H1 (cell line): Measurements from ENCODE around the gene ATP6V0D1. TPM values are rescaled to one million over a fixed set of nuclear protein-coding genes. Genes with fewer than 3 reads are reported as not detected.

Experiments used
- CTCF ChIA-PET: fragments of 300-600 bp; sonication (Branson Sonifier 250); formaldehyde crosslinking; loops from one replicate; lab custom pipeline; 2021; ENCODE audit not compliant: partially characterized antibody; lab: Charles Lee
- POLR2A ChIA-PET: fragments of 300-600 bp; sonication (Branson Sonifier 250); formaldehyde crosslinking; loops from one replicate; lab custom pipeline; 2021; ENCODE audit warnings: inconsistent platforms; ENCODE audit not compliant: partially characterized antibody; lab: Charles Lee
- DNase-seq, 2 experiments: peaks; one replicate each; pipeline versions ENCODE4 v3.0.0 to v3.0.0-alpha.2; 2010 to 2022; ENCODE audit warnings: low spot score in 2 of 2, low read depth in 1 of 2, mixed read lengths in 1 of 2
- FAIRE-seq: peaks from 2 replicates; lab custom pipeline; 2011; peaks lifted over from hg19 to GRCh38; lab: Jason Lieb, UNC
- H2AFZ ChIP-seq: 2 replicates; pipeline ENCODE4 v1.8.1; 2012; ENCODE audit warnings: low read length, inconsistent platforms
- H2AK5ac ChIP-seq: 2 replicates; pipeline ENCODE4 v1.6.1; 2013; ENCODE audit warnings: low read depth, low read length
- H2BK120ac ChIP-seq: replicated peaks from 2 replicates; pipeline ENCODE3; 2013; ENCODE audit warnings: low read depth, low read length, inconsistent platforms
- H2BK12ac ChIP-seq: 2 replicates; pipeline ENCODE4 v1.6.1; 2013; ENCODE audit warnings: low read depth, low read length
- H2BK15ac ChIP-seq: 2 replicates; pipeline ENCODE4 v1.6.1; 2013; ENCODE audit warnings: low read length
- H2BK20ac ChIP-seq: 2 replicates; pipeline ENCODE4 v1.6.1; 2013; ENCODE audit warnings: low read length
- H2BK5ac ChIP-seq: 2 replicates; pipeline ENCODE4 v1.6.1; 2013; ENCODE audit warnings: low read depth, low read length
- H3K14ac ChIP-seq: 2 replicates; pipeline ENCODE4 v1.6.1; 2013; ENCODE audit warnings: inconsistent platforms; ENCODE audit not compliant: insufficient read length
- H3K18ac ChIP-seq: 2 replicates; pipeline ENCODE4 v1.6.1; 2013; ENCODE audit warnings: low read length; ENCODE audit errors: extremely low read depth
- H3K23ac ChIP-seq: 2 replicates; pipeline ENCODE4 v1.6.1; 2013; ENCODE audit warnings: inconsistent platforms; ENCODE audit not compliant: insufficient read length
- H3K23me2 ChIP-seq: 2 replicates; pipeline ENCODE4 v1.6.1; 2013; ENCODE audit warnings: low read depth, low read length
- H3K27ac ChIP-seq: 2 replicates; pipeline ENCODE4 v1.6.1; 2011; ENCODE audit warnings: low read depth, low read length, inconsistent platforms
- H3K27me3 ChIP-seq, 4 experiments: replicated peaks in 1 of 4; 1 replicate in 1 of 4; 2 replicates in 3 of 4; pipeline versions ENCODE4 v1.6.1 to v1.8.1; 2011 to 2013; ENCODE audit warnings: low read length in 3 of 4, mild to moderate bottlenecking in 3 of 4, inconsistent platforms in 2 of 4, mixed read lengths in 2 of 4, moderate library complexity in 1 of 4; ENCODE audit not compliant: control insufficient read depth in 3 of 4, insufficient read depth in 3 of 4; ENCODE audit errors: extremely low read depth in 1 of 4
- H3K36me3 ChIP-seq, 4 experiments: 2 replicates each; pipeline versions ENCODE4 v1.6.1 to v1.8.1; 2011 to 2013; ENCODE audit warnings: mild to moderate bottlenecking in 4 of 4, low read length in 3 of 4, moderate library complexity in 2 of 4, control low read depth in 1 of 4, inconsistent platforms in 1 of 4; ENCODE audit not compliant: insufficient read depth in 4 of 4, control insufficient read depth in 2 of 4
- H3K4ac ChIP-seq: replicated peaks from 2 replicates; pipeline ENCODE3; 2013; ENCODE audit warnings: low read length, low read depth, mixed read lengths, inconsistent platforms; ENCODE audit not compliant: insufficient read length
- H3K4me1 ChIP-seq, 4 experiments: replicated peaks in 1 of 4; 1 replicate in 1 of 4; 2 replicates in 3 of 4; pipeline versions ENCODE4 v1.6.1 to v1.8.1; 2011 to 2013; ENCODE audit warnings: low read length in 3 of 4, inconsistent platforms in 2 of 4, mixed read lengths in 1 of 4; ENCODE audit not compliant: insufficient read depth in 4 of 4, control insufficient read depth in 3 of 4
- H3K4me2 ChIP-seq, 2 experiments: 2 replicates each; pipeline versions ENCODE4 v1.6.1 to v1.8.1; 2011 to 2013; ENCODE audit warnings: low read depth in 2 of 2, low read length in 2 of 2, control low read depth in 1 of 2, inconsistent platforms in 1 of 2, mild to moderate bottlenecking in 1 of 2; ENCODE audit not compliant: insufficient read depth in 1 of 2
- H3K4me3 ChIP-seq, 4 experiments: fragments of 200-600, 300-600 bp in 1 of 4; sonication (generic), shearing (Covaris generic), sonication (Bioruptor Twin) in 1 of 4; 2 replicates each; pipeline versions ENCODE4 v1.5.1 to v1.8.1; 2011 to 2016; ENCODE audit warnings: low read length in 4 of 4, low read depth in 3 of 4, control low read depth in 2 of 4, inconsistent platforms in 2 of 4, mild to moderate bottlenecking in 2 of 4, mixed read lengths in 1 of 4, moderate library complexity in 1 of 4; ENCODE audit not compliant: insufficient read depth in 2 of 4; ENCODE audit errors: extremely low read depth in 1 of 4
- H3K56ac ChIP-seq: replicated peaks from 2 replicates; pipeline ENCODE3; 2013; ENCODE audit warnings: low read depth, mild to moderate bottlenecking, mixed read lengths, low read length, inconsistent platforms; ENCODE audit not compliant: insufficient read length
- H3K79me1 ChIP-seq: 2 replicates; pipeline ENCODE4 v1.6.1; 2013; ENCODE audit warnings: low read depth, low read length, control low read depth
- H3K79me2 ChIP-seq, 2 experiments: 2 replicates each; pipeline versions ENCODE4 v1.6.1 to v1.8.1; 2012 to 2013; ENCODE audit warnings: low read length in 2 of 2, mild to moderate bottlenecking in 2 of 2, inconsistent platforms in 1 of 2; ENCODE audit not compliant: insufficient read depth in 2 of 2, control insufficient read depth in 1 of 2
- H3K9ac ChIP-seq, 4 experiments: replicated peaks in 1 of 4; 1 replicate in 1 of 4; 2 replicates in 3 of 4; pipeline versions ENCODE4 v1.6.1 to v1.8.1; 2011 to 2013; ENCODE audit warnings: low read depth in 3 of 4, low read length in 3 of 4, control low read depth in 2 of 4, mild to moderate bottlenecking in 2 of 4, moderate library complexity in 2 of 4, inconsistent platforms in 1 of 4; ENCODE audit errors: extremely low read depth in 1 of 4
- H3K9me3 ChIP-seq, 2 experiments: 2 replicates each; pipeline versions ENCODE4 v1.6.1 to v1.8.1; 2012 to 2013; ENCODE audit warnings: mild to moderate bottlenecking in 2 of 2, moderate library complexity in 2 of 2, control low read depth in 1 of 2, inconsistent platforms in 1 of 2, low read depth in 1 of 2, low read length in 1 of 2, mixed read lengths in 1 of 2; ENCODE audit not compliant: insufficient read depth in 2 of 2
- H4K20me1 ChIP-seq, 2 experiments: replicated peaks in 1 of 2; 2 replicates each; pipeline versions ENCODE3 to v1.8.1; 2011 to 2013; ENCODE audit warnings: inconsistent platforms in 2 of 2, low read length in 2 of 2, mild to moderate bottlenecking in 1 of 2; ENCODE audit not compliant: insufficient read depth in 2 of 2, control insufficient read depth in 1 of 2
- H4K5ac ChIP-seq: 2 replicates; pipeline ENCODE4 v1.6.1; 2013; ENCODE audit warnings: low read length, low read depth, mixed read lengths, inconsistent platforms; ENCODE audit not compliant: insufficient read length
- H4K8ac ChIP-seq: 2 replicates; pipeline ENCODE4 v1.8.0; 2013; ENCODE audit warnings: mild to moderate bottlenecking, moderate library complexity, low read length, inconsistent platforms; ENCODE audit not compliant: insufficient read depth; ENCODE audit errors: extremely low read depth
- H4K91ac ChIP-seq: replicated peaks from 2 replicates; pipeline ENCODE3; 2013; ENCODE audit warnings: low read length, mixed read lengths, inconsistent platforms; ENCODE audit not compliant: insufficient read length
- CHD2 ChIP-seq: IDR thresholded peaks from 2 replicates; pipeline ENCODE4 v1.6.1; 2012; ENCODE audit warnings: low read length, improper control_type of control experiment
- POLR2A ChIP-seq, 2 experiments: IDR thresholded peaks; 1 replicate in 1 of 2; 2 replicates in 1 of 2; pipeline ENCODE4 v1.6.1; 2011; ENCODE audit warnings: low read depth in 2 of 2, low read length in 2 of 2, mild to moderate bottlenecking in 2 of 2; ENCODE audit errors: control extremely low read depth in 1 of 2
- POU5F1 ChIP-seq: IDR thresholded peaks from 2 replicates; pipeline ENCODE4 v1.6.1; 2011; ENCODE audit warnings: low read depth, mild to moderate bottlenecking, low read length, moderate library complexity
- WGBS, 2 experiments: shearing (Covaris generic) in 1 of 2; methylation state at CpG; one replicate each; pipeline versions ENCODE4 v1.1.6 to v1.1.7; 2013 to 2015; ENCODE audit warnings: low lambda C conversion rate in 2 of 2, mixed read lengths in 2 of 2, inconsistent platforms in 1 of 2, low coverage in 1 of 2, missing lambda C conversion rate in 1 of 2; ENCODE audit not compliant: insufficient replicate concordance in 2 of 2, insufficient coverage in 1 of 2, insufficient read length in 1 of 2; ENCODE audit errors: extremely low coverage in 1 of 2, missing lambda C conversion rate in 1 of 2; 5-methylcytosine and 5-hydroxymethylcytosine counted together
- polyA plus RNA-seq, 7 experiments: library from polyadenylated mRNA; depleted of rRNA in 3 of 7; stranded (reverse) in 5 of 7; unstranded in 2 of 7; fragments of >200 nt in 5 of 7; fragments of 200-250 nt in 2 of 7; gene quantifications; 1 replicate in 5 of 7; 2 replicates in 1 of 7; 4 replicates in 1 of 7; pipeline versions ENCODE4 v1.2.1 to v1.2.3, GENCODE V29; 2011 to 2013; ENCODE audit warnings: missing spikeins in 2 of 7, mixed read lengths in 2 of 7
- total RNA-seq: library from RNA; stranded (reverse); fragmentation: NEBNext Ultra II Directional; extraction: Animal tissue kit (Norgen Biotek cat#: 25700); gene quantifications from 2 replicates; pipeline ENCODE4 v1.2.1, GENCODE V29; 2021
- TF ChIP-seq, protein P1 (sequence below): IDR thresholded peaks from 2 replicates; pipeline ENCODE4 v1.6.1; 2012; ENCODE audit warnings: inconsistent platforms

Gene ATP6V0D1
- total and polyA plus RNA-seq, 2 of the 8 experiments (the other 6 are each of a cell fraction or from before 2014, with no cell fraction given) = 47.3 to 134 TPM

DNA sequence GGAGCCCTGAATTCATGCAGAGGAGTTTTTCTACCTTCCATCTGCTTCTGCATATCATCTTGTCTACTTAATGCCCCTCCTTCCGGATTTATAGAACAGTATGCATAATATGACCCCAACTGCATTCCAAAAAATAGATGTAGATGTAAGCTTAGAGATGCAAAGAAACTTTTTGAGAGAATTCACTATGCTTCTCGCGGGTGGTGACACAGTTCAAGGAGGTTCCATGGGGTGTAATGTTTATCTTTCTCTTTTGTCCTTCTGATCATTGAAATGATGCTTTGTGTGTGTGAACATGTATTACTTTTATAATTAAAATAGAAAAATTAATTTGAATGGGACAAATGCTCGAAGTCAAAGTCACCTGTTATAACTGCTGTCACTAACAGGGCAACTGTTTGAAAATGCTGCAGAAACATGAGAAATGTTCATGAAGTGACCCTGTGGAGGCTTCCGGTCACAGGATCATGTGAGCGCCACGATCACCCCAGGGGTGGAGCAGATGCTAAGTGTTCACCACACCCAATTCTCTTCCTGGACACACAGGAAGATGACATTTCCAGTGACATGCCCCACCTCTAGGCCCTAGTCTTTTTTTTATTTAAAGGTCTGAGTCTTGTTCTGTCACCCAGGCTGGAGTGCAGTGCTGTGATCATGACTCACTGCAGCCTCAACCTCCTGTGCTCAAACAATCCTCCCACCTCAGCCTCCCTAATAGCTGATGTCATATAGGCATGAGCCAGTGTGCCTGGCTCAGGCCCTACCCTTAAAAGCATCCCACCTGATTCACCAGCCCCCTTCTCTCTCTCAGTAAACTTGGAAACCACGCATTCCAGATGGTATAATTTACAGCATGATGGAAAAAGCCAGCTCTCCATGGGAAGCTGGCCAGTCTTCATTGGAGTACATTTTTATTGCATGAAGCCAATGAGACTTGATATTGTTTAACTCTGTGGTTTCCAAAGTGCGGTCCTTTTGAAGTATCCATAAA, 23.4 kb upstream of the ATP6V0D1 start:
- Histone ChIP-seq H3K23me2 (no peaks in the 10 kb centered on the region), H2BK5ac (no peak overlapping the region), H3K23ac (no peak overlapping the region), H4K5ac (no peak overlapping the region), H2BK20ac (no peak overlapping the region), H3K79me1 (no peaks in the 10 kb centered on the region), H3K9ac (no peak overlapping the region), H3K14ac (no peak overlapping the region), H3K4me3 (no peak overlapping the region), H2AK5ac (no peak overlapping the region), H3K4me1 (peaks cover 0 to 4% (median 2%) of the 10 kb centered on the region in 4 experiments; a peak in 3 of 7 replicates), H2BK15ac (no peak overlapping the region), H3K79me2 (no peaks in the 10 kb centered on the region), H2AFZ (no peak overlapping the region), H2BK12ac (no peak overlapping the region), H3K4ac (no peak overlapping the region), H4K20me1 (no peaks in the 10 kb centered on the region), H4K91ac (no peak overlapping the region), H3K27ac (no peak overlapping the region), H4K8ac (no peak overlapping the region), H3K4me2 (no peak overlapping the region), H3K18ac (no peak overlapping the region), H3K27me3 (peaks cover 0 to 2% (median 0%) of the 10 kb centered on the region in 4 experiments; a peak in 4 of 7 replicates), H3K9me3 (no peaks in the 10 kb centered on the region), H3K56ac (no peak overlapping the region), H2BK120ac (no peak overlapping the region), H3K36me3 (no peaks in the 10 kb centered on the region)
- FAIRE-seq (no peak), DNase-seq (no peak)
- 82% methylated on average over 9 of the region's 9 CpGs; no CpG with 5 or more reads in 1 of the 2 experiments for WGBS, 2 experiments
- ChIA-PET POLR2A (no interaction called here), CTCF (interaction anchor here (1.0 to 21.5 kb wide), 7 partner anchors 9 to 22 kb away, joined by 3 to 335 read pairs (median 6); no protein-coding TSS in a partner anchor)
- TF ChIP-seq CHD2 (no peak), POLR2A (IDR thresholded peaks at IDR 0.05; ENCODE audit: control extremely low read depth in 1 of 2, low read depth in 2 of 2, low read length in 2 of 2) (no peak), POU5F1 (no peak)
- TF ChIP-seq, protein P1, sequence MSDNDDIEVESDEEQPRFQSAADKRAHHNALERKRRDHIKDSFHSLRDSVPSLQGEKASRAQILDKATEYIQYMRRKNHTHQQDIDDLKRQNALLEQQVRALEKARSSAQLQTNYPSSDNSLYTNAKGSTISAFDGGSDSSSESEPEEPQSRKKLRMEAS = no peak
